Ramos (cell line): Measurements from ENCODE around the gene LCNL1.

ENCODE experiments used
- in situ Hi-C: fragments of 300-500 bp; cut with MboI; formaldehyde crosslinking; loops from one replicate; pipeline ENCODE4 v1.14.3; 2022; ENCODE audit warnings: low sequenced_read_pairs; ENCODE audit not compliant: unreplicated experiment

The LCNL1 gene

GRCh38 chr9:136957901-136958300, 24.9 kb upstream of the LCNL1 start:
- in situ Hi-C loops: no loop called here

- in situ Hi-C loops: no loop called here
These were observed 24.3 kb upstream of the LCNL1 start for GRCh38 chr9:136958473-136958872.

GRCh38 chr9:136958898-136959850, 23.6 kb upstream of the LCNL1 start:
- in situ Hi-C loops: no loop called here

- in situ Hi-C loops: no loop called here
These were observed 22.4 kb upstream of the LCNL1 start for GRCh38 chr9:136960212-136960937.

- in situ Hi-C loops: no loop called here
These were observed 21.9 kb upstream of the LCNL1 start for GRCh38 chr9:136960938-136961275.

GRCh38 chr9:136961279-136962065, 21.3 kb upstream of the LCNL1 start:
- in situ Hi-C loops: no loop called here

- in situ Hi-C loops: no loop called here
These were observed 20.6 kb upstream of the LCNL1 start for GRCh38 chr9:136962163-136962562.

- in situ Hi-C loops: no loop called here
These were observed 20.0 kb upstream of the LCNL1 start for GRCh38 chr9:136962701-136963248.

GRCh38 chr9:136963341-136963740, 19.5 kb upstream of the LCNL1 start:
- in situ Hi-C loops: no loop called here

- in situ Hi-C loops: no loop called here
These were observed 19.0 kb upstream of the LCNL1 start for GRCh38 chr9:136963751-136964150.

GRCh38 chr9:136964171-136964689, 18.6 kb upstream of the LCNL1 start:
- in situ Hi-C loops: no loop called here

GRCh38 chr9:136964833-136965422, 17.9 kb upstream of the LCNL1 start:
- in situ Hi-C loops: no loop called here

- in situ Hi-C loops: no loop called here
These were observed 16.9 kb upstream of the LCNL1 start for GRCh38 chr9:136965771-136966484.

- in situ Hi-C loops: no loop called here
These were observed 14.3 kb upstream of the LCNL1 start for GRCh38 chr9:136968333-136969127.

- in situ Hi-C loops: no loop called here
These were observed 13.6 kb upstream of the LCNL1 start for GRCh38 chr9:136969150-136969549.

GRCh38 chr9:136969774-136970173, 13.0 kb upstream of the LCNL1 start:
- in situ Hi-C loops: no loop called here

GRCh38 chr9:136970361-136970760, 12.4 kb upstream of the LCNL1 start:
- in situ Hi-C loops: no loop called here

GRCh38 chr9:136971746-136972145, 11.0 kb upstream of the LCNL1 start:
- in situ Hi-C loops: no loop called here
